HG02763 (cell line): ENCODE data around the gene CLDN14.

Experiments
- ATAC-seq: cut with Tn5 transposase; IDR thresholded peaks from one replicate; pipeline ENCODE4 v1.9.1; 2021; ENCODE audit warnings: mild to moderate bottlenecking, moderate library complexity; ENCODE audit not compliant: unreplicated experiment

Gene CLDN14, protein sequence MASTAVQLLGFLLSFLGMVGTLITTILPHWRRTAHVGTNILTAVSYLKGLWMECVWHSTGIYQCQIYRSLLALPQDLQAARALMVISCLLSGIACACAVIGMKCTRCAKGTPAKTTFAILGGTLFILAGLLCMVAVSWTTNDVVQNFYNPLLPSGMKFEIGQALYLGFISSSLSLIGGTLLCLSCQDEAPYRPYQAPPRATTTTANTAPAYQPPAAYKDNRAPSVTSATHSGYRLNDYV

DNA sequence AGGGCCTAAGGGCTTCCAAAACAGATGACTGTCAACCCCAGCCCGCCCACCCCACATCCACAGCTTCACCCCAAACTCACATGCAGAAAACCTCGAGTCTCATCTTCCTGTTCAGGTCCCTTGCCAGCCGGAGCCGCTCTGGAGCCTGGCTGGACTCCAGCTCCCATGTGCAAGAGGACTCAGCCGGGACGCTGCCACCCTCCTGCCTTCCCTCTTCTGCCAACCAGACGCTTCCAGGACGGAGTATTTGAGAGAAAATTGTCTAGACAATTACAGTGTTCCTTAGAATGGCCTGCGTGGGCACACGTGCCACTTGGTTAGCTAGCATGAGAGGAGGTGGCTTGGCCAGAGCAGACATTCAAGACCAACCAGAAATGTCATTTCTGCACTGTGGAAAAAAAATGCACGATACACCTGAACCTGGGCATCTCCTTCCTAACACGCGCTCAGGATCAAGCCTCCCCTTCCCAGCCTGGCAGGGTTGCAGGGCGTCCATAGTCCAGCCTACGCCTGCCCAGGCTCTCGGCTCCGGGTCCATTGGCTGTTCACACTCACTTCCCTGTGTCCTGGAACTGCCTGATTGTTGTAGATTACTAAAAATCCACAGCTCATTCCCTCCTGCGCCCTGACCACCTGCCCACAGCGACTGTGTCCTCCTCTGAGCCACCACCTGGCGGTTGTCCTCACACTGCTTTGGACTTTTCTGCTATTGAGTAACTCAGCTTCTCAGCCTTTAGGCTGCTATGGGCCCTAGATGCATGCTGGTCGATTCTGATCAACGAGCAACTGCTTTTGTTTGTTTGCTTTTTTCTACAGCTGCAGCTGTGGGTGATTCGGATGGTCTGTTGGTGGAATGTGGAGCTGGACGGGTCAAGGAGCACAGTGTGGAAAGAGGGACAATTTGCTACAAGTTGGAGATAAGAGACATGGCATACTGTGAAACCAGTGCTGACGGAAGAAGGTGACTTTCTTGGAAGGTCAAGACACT, at the start of gene CLDN14:
CLDN14 (minus strand) TSS at position 708 of the 988 bp plus-strand sequence. CDS start 18,427 bp downstream, outside the sequence.
- no peak for ATAC-seq

DNA sequence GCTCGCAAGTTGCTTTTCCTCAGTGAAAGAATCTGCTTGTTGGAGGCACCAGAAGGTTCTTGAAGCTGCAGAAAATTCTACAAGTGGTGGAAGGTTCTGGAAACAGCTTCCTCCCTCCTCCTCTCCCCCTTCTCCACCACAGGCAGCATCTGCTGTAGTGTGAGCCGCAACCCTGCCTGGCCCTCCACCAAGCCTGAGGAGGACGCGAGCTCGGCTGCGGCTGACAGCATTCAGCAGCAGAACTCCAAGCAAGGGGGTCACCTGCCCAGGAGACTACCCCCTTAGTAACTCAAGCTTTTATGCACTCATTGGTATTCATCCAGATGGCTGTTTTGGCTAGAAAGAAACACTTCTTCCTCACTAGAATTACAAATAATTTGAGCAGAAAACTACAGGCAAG, 48.8 kb upstream of the CLDN14 start:
- ATAC-seq = no peak

DNA sequence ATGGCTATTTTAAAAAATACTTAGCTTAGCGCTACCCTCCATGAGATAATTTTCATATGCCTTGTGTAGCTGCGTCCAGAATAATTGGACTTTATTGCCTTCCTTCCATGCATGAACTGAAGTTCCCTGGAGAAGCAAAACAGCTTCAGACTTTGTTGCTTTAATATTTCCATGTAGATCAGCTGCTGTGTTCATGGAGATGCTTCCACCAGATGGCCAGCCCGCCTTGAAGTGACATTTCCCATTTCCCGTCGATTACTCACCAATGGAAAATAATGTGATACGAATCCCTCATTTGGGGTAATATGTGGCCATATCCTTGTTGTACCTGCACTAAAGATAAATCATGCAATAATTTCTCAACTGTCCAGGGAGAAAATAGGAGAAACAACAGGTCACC, 47.4 kb upstream of the CLDN14 start:
- ATAC-seq = no peak

DNA sequence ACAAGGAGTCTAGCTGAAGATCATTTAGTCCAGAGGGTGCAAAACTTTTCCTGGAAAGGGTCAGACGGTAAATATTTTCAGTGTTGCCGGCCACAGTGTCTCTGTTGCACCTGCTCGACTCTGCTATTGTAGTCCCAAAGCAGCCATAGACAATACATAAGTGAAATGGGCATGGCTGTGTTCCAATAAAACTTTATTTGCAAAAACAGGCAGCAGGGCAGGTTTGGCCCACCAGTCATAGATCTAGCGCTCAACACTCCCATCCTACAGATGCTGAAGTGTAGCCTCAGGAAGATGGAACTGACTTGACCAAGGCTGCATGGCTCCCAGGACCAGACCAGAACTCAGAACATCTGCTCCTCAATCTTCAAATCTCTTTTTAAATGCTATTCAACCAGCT, 46.2 kb upstream of the CLDN14 start:
- no peak for ATAC-seq

DNA sequence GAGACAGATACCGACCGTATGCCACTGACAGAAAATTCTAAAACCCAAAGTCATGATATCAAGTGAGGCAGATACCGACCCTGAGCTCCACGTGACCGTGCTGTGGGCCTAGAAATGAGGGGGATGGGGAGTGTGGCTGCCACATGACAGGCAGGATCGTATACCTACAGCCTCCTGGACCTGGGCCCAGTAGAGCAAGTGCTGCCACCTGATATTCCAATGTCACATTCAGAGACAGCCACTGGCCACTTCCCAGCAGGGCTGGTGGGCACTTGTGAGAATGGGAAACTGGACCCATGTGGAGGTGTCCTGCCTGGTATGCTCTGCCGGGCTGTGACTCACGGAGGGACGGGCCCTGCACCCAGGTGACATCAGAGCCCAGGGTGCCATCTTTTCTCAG, 44.6 kb upstream of the CLDN14 start:
- ATAC-seq = no peak

DNA sequence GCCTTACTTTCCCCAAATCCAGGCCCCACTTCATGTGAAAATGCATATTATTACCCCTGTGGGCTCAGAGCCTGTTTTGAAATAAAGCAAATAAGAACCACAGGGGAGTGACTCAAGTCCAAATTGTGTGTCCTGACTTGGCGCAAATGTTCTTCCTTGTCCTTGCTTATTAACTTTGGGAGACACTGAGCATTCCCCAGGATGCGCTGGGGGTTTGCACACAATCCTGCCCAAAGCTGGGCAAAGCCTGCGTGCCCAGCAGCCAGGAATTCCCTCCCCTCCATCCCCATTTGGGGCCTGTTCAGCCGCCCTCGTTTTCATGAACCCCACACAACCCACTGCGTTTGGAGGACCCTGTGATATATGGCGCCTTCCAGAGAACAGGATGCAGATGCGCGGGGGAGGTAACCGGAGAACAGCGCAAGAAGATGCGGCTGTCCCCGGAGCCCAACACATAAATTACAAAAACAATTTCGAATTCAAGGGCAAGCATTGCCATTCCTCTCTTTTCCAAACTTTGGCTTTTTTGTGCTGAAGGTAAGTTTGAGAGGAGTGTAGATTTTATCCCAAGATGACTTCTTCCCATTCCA, 42.4 kb upstream of the CLDN14 start:
- no peak for ATAC-seq

DNA sequence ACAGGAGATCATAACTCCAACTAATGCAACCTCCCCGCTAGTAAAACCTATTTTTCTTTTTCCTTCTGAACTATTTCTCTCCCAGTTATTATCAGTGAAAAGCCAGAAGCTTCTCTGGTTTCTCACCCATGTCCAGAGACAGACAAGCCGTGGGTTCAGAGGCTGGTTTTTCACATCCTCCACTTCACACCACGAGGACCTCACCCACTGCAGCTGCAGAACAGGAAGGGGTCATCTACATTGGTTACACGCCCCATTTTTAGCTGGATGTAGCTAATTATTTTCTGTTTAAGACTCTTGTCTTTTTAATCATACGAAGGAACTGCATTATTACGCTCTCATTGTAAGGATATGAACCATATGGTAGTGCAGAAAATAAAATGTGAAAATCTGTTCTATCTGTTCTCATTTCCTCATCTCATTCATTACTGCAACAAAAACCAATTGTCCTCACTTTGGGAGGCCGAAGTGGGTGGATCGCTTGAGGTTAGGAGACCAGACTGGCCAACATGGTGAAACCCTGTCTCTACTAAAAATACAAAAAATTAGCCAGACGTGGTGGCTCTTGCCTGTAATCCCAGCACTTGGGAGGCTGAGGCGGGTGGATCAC, 39.1 kb upstream of the CLDN14 start:
- no peak for ATAC-seq

DNA sequence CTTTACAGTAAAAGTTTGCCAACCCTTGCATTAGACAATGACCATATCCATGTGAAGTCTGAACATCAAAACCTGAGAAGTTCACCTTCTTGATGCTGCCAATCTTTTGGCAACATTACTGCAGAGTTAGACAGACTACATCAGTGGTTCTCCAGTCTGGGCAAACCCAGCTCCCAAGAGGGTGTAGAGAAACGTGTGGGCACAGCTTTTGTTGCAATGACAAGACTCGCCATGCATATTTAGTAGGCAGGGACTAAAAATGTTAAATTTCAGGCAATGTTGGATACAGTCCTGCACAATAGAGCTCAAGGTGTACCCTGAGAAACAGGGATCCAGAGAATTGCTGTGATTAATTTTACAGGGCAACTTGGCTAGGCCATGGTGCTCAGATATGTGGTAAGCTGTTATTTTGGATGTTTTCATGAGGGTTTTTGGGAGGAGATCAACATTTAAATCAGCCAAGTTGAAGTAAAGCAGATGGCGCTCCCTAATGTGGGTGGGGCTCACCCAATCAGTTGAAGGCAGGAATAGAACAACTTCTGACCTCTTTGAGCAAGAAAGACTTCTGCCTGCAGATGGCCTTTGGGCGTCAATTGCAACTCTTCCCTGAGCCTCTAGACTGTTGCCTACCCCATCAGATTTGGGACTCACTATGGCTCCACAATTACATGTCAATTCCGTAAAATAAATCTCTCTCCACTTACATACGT, 37.6 kb upstream of the CLDN14 start:
- ATAC-seq = no peak

DNA sequence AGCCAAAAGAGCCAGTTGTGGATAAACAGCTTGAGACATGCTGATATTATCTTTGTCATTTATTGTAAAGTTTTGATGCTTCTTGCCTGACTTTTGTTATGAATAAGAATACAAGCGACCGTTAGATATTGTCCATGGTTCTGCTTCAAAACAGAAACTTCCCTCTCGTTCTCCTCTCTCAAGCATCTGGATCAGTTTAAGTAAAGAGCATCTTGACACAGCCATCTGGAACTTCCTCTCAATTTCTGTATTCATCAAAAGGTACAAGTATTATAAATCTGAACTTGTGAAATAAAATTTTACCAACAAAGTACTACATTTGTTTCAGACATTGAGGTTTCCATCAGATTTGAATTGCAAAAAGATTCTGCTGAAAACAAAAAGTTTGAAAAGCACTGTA, 36.4 kb upstream of the CLDN14 start:
- no peak for ATAC-seq

DNA sequence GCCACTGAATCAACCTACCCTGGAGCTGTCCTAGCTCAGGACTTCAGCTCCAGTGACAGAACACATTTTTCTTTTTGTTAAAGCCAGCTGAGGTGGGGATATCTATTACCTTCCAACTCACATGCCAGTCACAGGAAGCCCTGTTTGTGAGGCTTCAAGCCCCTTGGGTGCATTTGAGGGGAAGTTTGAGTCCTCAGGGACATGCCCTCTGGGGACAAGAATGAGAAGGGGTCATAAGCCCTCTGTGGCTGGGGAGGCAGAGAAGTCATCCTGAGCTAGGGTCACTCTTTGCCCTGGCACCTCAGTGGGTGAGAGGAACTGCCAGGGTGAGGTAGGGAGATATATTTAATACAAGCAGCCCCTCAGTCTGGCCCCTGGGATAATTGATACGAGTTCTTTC, 33.5 kb upstream of the CLDN14 start:
- ATAC-seq = no peak

DNA sequence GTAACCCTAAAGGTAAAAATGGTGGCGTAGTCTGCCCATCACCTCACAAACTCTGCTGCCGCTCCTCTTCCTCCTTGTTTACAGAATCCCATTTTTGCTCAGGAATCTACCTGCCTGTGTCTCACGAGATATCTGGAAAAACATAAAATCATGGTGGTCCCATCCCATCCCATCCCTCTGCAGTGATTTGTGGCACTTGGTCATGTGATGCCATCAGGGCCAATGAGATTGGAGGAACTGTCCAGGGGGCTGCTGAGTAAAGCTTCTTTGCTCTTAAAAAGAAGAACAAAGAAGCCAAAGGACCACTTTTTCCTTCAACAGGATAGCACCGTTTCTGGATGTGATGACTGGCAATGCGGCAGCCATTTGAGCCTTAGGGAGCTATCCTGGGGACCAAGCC, 33.0 kb upstream of the CLDN14 start:
- no peak for ATAC-seq

DNA sequence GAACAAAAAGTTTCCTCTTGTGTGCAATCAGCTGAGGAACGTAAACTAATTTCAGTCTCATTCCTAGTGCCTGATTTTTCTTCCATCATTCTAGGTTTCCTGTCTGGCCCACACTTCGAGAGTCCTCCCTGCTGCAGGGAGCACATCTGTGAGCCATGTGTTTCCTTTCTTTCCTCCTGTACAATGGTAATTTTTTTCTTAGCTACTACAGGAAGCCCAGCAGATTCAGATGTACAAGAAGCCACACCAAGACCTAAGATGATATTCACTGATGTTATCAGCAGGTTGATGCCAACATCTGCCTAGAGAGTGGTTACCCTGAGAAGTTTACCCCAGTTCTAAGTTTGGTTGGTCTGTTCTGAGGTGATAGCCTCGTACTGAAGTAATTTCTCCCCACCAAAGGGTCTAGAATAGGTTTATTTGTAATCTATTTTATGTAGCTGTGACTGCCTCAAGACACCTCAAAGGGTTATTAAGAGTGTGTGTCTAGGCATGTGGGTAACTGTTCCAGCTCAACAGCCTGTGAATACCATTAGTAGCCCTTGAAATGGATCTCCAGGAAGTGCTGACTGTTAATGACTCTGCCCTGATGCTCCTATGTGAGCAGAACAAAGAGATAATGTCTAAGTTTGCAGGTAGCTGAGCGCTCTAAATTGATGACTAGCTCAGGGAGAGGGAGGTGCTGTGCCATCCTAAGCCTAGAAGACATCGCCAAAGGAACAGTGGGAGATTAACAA, 31.7 kb upstream of the CLDN14 start:
- ATAC-seq = no peak

DNA sequence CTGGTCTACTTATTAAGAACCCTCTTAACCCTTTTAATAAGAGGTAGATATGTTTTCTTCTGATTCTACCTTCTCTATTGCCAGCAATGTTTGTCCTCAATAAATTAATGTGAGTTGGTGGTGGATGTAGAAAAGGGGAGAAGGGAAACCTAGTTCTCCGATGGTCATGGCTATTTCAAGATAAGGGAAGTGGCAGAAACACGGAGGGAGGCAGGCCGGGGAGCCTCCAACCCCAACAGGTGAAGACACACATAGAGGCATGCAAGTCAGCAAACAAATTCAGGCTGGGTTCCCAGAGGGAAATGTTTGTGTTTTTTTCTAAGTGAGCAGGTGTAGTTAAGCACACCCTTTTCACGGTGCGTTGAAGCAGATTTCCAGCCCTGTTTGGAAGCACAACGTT, 31.0 kb upstream of the CLDN14 start:
- ATAC-seq = no peak

DNA sequence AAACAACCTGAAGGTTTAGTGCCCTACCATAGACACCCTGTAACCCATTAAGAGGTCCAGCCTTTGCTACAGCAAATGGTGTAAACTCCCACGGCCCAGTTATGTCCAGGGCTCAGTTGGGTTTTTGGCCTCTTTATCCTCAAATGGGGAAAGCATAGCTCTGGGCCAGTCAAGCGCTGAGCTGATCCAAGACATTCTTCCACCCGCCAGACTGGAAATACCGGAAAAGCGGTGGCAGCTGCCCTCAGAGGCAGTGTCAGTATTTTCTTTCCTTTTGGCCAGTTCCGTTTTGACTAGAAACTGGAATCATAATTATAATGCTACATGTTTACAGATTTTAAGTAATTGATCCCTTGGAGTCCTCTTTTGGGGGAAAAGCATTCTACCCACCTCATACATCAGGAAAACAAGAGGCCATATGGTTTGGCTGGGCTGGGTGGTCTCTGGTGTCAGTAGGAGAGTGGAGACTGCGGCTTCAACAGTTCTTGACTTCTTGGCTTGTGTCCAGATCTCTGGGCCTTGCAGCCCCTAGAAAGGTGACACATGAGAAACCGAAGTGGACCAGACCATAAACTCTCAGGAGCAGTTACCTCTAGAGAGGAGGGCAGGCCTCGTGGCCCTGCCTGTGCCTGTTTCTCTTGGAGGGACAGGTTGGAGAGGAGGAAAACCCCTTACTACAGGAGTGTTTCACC, 30.2 kb upstream of the CLDN14 start:
- no peak for ATAC-seq

DNA sequence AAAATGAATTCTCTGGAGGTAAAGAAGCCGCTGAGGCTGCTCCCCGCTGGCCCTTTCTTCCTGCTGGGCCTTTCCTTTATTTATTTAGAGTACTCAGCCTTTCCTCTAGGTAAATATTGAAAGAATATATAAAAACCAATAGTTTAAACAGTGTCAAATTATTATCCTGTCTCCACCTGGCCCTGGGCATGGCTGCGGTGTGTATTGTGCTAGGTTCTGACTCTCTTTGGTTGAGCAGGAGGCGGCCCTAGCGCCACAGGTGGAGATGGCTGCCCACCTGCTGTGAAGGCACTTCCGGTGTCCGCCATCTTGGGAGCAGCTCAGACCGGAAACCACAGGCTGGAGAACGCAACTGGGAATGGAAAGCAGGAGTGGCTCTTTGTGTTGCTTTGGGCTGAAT, 29.0 kb upstream of the CLDN14 start:
- ATAC-seq = no peak

DNA sequence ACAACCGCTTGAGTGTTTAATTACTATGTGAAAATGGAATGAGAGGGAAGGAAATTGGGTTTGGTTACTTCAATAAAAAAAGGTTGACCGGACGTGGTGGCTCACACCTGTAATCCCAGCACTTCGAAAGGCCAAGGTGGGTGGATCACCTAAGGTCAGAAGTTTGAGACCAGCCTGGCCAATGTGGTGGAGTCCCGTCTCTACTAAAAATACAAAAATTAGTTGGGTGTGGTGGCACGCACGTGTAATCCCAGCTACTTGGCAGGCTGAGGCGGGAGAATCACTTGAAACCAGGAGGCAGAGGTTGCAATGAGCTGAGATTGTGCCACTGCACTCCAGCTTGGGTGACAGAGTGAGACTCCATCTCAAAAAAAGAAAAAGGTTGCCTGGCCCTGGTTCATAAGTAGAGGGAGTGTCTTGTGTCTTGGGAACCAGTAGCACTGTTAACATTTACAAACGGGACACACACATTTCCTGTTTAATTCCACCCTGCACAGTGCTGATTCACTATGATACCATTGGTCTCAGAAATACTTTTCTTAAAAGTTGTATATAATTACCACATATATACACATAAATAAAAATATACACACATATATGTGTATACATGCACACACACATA, 27.6 kb upstream of the CLDN14 start:
- no peak for ATAC-seq

DNA sequence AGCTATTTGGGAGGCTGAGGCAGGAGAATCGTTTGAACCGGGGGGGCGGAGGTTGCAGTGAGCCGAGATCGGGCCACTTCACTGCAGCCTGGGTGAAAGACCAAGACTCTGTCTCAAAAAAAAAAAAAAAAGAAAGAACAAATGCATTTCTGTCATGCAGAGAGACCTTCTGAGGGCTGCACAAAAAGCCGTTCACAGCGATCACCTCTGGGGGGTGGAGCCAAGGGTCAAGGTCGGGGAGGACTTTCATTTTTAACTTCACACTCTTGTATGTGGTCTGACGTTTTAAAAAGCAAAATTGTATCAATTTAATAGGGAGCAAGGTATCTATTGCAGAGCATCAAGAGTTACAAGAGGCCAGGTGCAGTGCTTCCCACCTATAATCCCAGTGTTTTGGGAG, 26.6 kb upstream of the CLDN14 start:
- ATAC-seq = no peak

DNA sequence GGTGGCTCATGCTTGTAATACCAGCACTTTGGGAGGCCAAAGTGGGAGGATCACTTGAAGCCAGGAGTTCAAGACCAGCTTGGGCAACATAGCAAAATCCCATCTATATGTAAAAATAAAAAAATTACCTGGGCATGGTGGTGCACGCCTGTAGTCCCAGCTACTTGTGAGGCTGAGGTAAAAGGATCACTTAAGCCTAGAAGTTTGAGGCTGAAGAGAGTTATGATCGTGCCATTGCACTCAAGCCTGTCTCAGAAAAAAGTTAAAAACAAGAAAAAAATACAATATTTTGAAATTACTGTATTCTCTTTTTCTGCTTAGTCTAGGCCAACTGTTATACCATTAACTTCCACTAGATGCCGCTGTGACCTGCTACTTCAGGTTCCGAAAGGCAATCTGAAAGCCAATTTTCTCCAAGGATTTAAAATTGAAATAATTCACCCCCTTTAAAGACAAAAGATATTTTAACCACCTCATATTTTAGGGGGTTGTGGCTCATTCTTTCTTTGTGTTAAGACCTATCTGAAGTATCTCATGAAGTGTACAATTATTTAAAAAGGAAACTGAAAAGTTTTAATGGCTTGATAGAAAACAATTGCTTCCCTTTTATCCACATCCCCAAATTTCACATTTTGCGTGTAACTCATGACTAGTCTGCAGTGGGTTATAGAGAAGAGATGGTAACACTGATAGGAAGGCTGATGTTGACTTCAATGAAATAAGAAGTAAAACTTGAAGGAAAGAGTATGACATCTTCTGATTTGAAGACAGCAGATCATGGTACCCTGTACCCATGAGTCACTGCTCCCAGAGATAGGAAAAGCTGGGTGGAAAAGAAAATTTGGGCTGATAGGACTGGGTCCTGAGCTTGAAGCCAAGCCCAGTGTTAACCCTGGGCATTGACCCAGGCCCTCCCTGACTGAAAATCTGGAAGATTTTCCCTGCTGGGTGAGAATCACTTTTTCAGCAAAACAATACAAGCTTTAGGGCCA, 24.4 kb upstream of the CLDN14 start:
- no peak for ATAC-seq
